Activated CD8-positive, alpha-beta T cell treated with anti-CD3 and anti-CD28 coated beads for 36 hours (primary cell): ENCODE data around the gene PEAK1. TPM values are rescaled to one million over a fixed set of nuclear protein-coding genes. Genes with fewer than 3 reads are reported as not detected.
"Not testable (repeated sequence)": the region's sequence is repeated elsewhere in the genome, so short reads cannot be mapped to it uniquely, and the experiment has no call there.

Experiments used
- ATAC-seq: fragments of 200-7000 bp; cut with Tn5 transposase; one replicate; pipeline ENCODE4 v1.10.0; 2021; ENCODE audit warnings: mild to moderate bottlenecking, moderate library complexity
- CTCF ChIA-PET: fragments of 350-600 bp; sonication (Branson Sonifier 250); formaldehyde crosslinking; loops from one replicate; lab custom pipeline; 2021; ENCODE audit warnings: antibody characterized with exemption; lab: Charles Lee
- POLR2A ChIA-PET: fragments of 350-600 bp; sonication (Branson Sonifier 250); formaldehyde crosslinking; loops from one replicate; lab custom pipeline; 2021; ENCODE audit warnings: antibody characterized with exemption; lab: Charles Lee
- DNase-seq: peaks from one replicate; pipeline ENCODE4 v3.0.0-alpha.2; 2020
- H3K27ac Mint-ChIP-seq: one replicate; pipeline ENCODE4 v1.8.0; 2021; ENCODE audit warnings: mild to moderate bottlenecking, mixed read lengths
- H3K27me3 Mint-ChIP-seq: one replicate; pipeline ENCODE4 v1.8.0; 2021; ENCODE audit warnings: mixed read lengths
- H3K36me3 Mint-ChIP-seq: one replicate; pipeline ENCODE4 v1.8.0; 2021; ENCODE audit warnings: low read depth, mixed read lengths
- H3K4me1 Mint-ChIP-seq: one replicate; pipeline ENCODE4 v1.8.0; 2021; ENCODE audit warnings: low read depth, mixed read lengths
- H3K4me3 Mint-ChIP-seq: one replicate; pipeline ENCODE4 v1.8.0; 2021; ENCODE audit warnings: mild to moderate bottlenecking, moderate library complexity, mixed read lengths
- H3K9me3 Mint-ChIP-seq: one replicate; pipeline ENCODE4 v1.8.0; 2021; ENCODE audit warnings: mixed read lengths
- intact Hi-C: fragments of 100-400 bp; cut with micrococcal nuclease; formaldehyde crosslinking; loops from one replicate; pipeline ENCODE4 v1.10.0; 2022
- total RNA-seq, 2 experiments: library from RNA; stranded (reverse); gene quantifications; one replicate each; pipeline ENCODE4 v1.2.3, GENCODE V29; 2021
- TF ChIP-seq, protein P1 (sequence below): fragments of 200-600 bp; IDR thresholded peaks from one replicate; pipeline ENCODE4 v1.8.0; 2022; ENCODE audit warnings: antibody characterized with exemption, mild to moderate bottlenecking

Gene PEAK1
- total RNA-seq, 2 experiments from 2014 or later: 32.1 to 36.1 TPM

DNA sequence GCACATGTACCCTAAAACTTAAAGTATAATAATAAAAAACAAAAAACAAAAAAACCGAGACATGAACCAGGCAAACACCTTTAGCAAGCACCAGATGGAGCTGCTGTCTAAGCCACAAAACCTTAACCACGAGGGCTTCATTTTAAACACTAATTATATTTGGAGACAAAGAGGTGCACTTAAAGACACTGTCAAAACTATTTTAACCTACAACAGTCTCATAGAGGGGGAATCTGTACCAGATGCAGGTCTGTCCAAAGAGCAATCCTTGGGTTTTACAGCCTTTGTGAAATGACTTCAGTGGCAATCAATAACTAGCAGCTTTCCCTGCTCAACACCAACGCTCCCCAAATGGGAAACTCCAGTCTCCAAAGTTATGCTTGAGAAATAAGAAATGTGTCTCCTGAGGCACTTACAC lies 233.3 kb downstream of the PEAK1 start:
- DNase-seq: peak; percentile 33
- H3K4me1 Mint-ChIP-seq: peaks cover 62% of the 10 kb centered on the region
- H3K27ac Mint-ChIP-seq: peak overlapping the region; percentile 79

DNA sequence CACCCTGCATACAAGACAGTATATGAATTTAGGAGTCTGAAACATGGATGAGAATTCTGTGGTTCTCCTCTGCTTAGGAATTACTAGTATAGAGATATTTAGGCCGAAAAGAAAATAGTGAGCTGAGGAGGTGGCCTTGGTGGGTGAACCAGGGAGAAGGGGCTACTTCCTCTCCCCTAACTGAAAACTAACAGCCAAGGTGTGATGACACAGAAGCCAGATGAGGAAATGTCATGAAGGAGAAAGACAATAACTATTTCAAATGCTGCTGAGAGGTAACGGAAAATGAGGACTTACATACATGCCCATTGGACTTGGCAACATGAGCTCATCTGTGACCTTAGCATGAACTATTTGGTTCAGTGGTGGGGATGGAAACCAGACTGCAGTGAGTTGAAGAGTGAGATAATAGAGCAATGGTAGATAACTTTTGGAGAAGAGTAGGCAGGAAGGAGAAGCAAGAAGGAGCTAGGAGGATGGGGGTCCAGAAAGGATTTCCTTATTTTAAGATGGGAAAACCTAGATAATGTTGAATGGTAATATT lies 234.6 kb downstream of the PEAK1 start:
- DNase-seq (peak; percentile 22), ATAC-seq (peak; percentile 31)
- intact Hi-C loops: loop anchor here (5.0 kb wide), 1 partner anchor 357 kb away; no protein-coding TSS in a partner anchor
- Mint-ChIP-seq H3K27ac (peak overlapping the region; percentile 36), H3K9me3 (no peaks in the 10 kb centered on the region), H3K4me3 (no peak overlapping the region), H3K27me3 (no peaks in the 10 kb centered on the region), H3K4me1 (peaks cover 75% of the 10 kb centered on the region), H3K36me3 (peaks cover 5% of the 10 kb centered on the region)
- CTCF ChIA-PET: interaction anchor here (0.9 to 5.6 kb wide), 5 partner anchors 24 to 358 kb away, joined by 3 to 57 read pairs (median 5); no protein-coding TSS in a partner anchor
- TF ChIP-seq, protein P1, sequence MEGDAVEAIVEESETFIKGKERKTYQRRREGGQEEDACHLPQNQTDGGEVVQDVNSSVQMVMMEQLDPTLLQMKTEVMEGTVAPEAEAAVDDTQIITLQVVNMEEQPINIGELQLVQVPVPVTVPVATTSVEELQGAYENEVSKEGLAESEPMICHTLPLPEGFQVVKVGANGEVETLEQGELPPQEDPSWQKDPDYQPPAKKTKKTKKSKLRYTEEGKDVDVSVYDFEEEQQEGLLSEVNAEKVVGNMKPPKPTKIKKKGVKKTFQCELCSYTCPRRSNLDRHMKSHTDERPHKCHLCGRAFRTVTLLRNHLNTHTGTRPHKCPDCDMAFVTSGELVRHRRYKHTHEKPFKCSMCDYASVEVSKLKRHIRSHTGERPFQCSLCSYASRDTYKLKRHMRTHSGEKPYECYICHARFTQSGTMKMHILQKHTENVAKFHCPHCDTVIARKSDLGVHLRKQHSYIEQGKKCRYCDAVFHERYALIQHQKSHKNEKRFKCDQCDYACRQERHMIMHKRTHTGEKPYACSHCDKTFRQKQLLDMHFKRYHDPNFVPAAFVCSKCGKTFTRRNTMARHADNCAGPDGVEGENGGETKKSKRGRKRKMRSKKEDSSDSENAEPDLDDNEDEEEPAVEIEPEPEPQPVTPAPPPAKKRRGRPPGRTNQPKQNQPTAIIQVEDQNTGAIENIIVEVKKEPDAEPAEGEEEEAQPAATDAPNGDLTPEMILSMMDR: no peak
- POLR2A ChIA-PET: interaction anchor here (0.6 kb wide), 1 partner anchor 214 kb away, joined by 3 read pairs; no protein-coding TSS in a partner anchor

More for the DNA sequence above, 233.3 kb downstream of the PEAK1 start:
- no peaks in the 10 kb centered on the region for H3K9me3 Mint-ChIP-seq
- intact Hi-C loops: loop anchor here (2.0 to 5.0 kb wide), 2 partner anchors 310 to 356 kb away; no protein-coding TSS in a partner anchor
- no peaks in the 10 kb centered on the region for H3K36me3 Mint-ChIP-seq
- CTCF ChIA-PET: interaction anchor here (0.8 to 5.6 kb wide), 18 partner anchors 9 to 357 kb away, joined by 3 to 57 read pairs (median 3); no protein-coding TSS in a partner anchor
- ATAC-seq: peak; percentile 29
- TF ChIP-seq, protein P1: peak; percentile 70
- POLR2A ChIA-PET: interaction anchor here (0.6 kb wide), 1 partner anchor 160 kb away, joined by 3 read pairs; no protein-coding TSS in a partner anchor
- no peak overlapping the region for H3K4me3 Mint-ChIP-seq
- H3K27me3 Mint-ChIP-seq: no peaks in the 10 kb centered on the region

DNA sequence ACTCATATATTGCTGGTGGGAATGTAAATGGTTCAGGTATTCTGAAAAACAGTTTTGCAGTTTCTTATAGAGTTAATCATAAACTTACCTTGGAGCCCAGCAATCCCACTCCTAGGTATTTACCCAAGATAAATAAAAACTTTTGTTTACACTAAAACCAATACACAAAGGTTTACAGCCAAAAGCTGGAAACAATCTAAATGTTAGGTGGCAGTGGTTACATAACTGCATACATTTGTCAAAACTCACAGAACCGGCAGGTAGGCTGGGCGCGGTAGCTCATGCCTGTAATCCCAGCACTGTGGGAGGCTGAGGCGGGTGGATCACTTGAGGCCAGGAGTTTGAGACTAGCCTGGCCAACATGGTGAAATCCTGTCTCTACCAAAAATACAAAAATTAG lies 235.6 kb downstream of the PEAK1 start:
- H3K36me3 Mint-ChIP-seq, POLR2A ChIA-PET, ATAC-seq, intact Hi-C loops, H3K4me3 Mint-ChIP-seq, H3K27ac Mint-ChIP-seq, H3K9me3 Mint-ChIP-seq, H3K27me3 Mint-ChIP-seq, DNase-seq: not testable (repeated sequence)
- peaks cover 78% of the 10 kb centered on the region for H3K4me1 Mint-ChIP-seq
- CTCF ChIA-PET: interaction anchor here (1.1 to 4.7 kb wide), 2 partner anchors 65 to 359 kb away, joined by 4 to 24 read pairs; no protein-coding TSS in a partner anchor

DNA sequence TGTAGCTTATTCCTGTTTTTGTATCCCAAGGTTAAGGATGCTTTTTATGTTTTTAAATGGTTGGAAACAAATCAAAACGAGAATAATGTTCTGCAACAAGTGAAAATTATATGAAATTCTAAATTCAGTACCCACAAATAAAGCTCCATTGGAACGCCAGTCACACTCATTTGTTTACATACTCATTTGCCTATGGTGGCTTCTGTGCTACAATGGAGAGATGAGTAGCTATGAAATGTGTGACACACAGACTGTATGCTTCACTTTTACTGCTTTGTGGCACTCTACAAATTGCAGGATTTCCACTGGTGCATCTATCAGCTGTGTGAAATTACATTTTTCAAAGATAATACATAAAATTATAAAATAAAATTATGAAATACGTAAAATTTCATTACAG lies 236.8 kb downstream of the PEAK1 start:
- peaks cover 79% of the 10 kb centered on the region for H3K4me1 Mint-ChIP-seq

DNA sequence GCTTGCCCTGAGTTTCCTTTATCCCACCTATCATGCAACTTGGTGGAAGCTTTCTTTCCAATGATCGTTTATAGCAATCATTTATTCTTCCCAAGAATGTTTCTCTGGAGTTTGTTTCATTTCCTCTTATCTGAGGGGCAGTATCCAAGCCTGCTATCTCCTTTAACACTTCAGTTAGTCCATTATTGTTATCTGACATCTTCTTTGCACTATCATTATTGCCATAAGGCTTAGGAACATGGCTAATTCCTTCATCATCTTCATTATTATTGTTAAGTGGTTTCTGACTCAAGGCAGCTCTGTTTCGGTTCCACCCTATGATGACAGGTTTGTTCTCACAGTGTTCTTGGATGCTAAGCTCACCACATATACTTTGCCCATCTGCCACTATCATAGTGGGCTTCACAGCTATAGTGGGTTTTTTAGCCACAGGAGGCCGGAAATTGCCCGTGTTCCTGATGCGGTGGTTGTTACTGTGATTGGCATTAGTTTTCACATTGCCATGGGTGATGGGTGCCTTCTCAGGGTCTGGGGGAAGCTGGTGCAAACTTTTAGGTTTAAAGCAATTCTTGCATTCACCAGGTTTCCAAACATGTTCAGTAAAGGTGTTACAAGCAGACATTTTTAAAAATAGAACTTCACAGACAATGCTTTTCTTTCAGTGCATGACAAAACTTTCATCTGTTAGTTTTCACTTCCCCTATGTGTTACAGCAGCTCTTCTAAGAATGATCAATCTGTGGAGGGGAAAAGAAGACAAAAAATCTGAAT lies 238.4 kb downstream of the PEAK1 start:
- ATAC-seq (peak; percentile 68), DNase-seq (peak; percentile 49)
- intact Hi-C loops: no loop called here
- peaks cover 63% of the 10 kb centered on the region for H3K4me1 Mint-ChIP-seq
- ChIA-PET POLR2A (interaction anchor here (0.6 to 1.2 kb wide), 3 partner anchors 9 to 104 kb away, joined by 3 to 4 read pairs (median 4); no protein-coding TSS in a partner anchor), CTCF (interaction anchor here (1.0 to 4.4 kb wide), 8 partner anchors 9 to 362 kb away, joined by 3 to 20 read pairs (median 4); no protein-coding TSS in a partner anchor)
- no peaks in the 10 kb centered on the region for H3K27me3 Mint-ChIP-seq
- TF ChIP-seq, protein P1: no peak
- H3K4me3 Mint-ChIP-seq: no peak overlapping the region
- H3K36me3 Mint-ChIP-seq: peaks cover 10% of the 10 kb centered on the region
- H3K27ac Mint-ChIP-seq: peak overlapping the region; percentile 51
- no peaks in the 10 kb centered on the region for H3K9me3 Mint-ChIP-seq

More for the DNA sequence above, 236.8 kb downstream of the PEAK1 start:
- Mint-ChIP-seq H3K4me3 (no peak overlapping the region), H3K27ac (no peak overlapping the region), H3K36me3 (peaks cover 10% of the 10 kb centered on the region), H3K9me3 (no peaks in the 10 kb centered on the region), H3K27me3 (no peaks in the 10 kb centered on the region)
- DNase-seq (no peak), ATAC-seq (no peak)
- CTCF ChIA-PET: interaction anchor here (1.1 to 4.4 kb wide), 5 partner anchors 59 to 360 kb away, joined by 4 to 20 read pairs (median 4); no protein-coding TSS in a partner anchor
- intact Hi-C loops: no loop called here
- TF ChIP-seq, protein P1: no peak
- POLR2A ChIA-PET: interaction anchor here (0.6 kb wide), 1 partner anchor 9 kb away, joined by 4 read pairs; no protein-coding TSS in a partner anchor
